Activated CD8-positive, alpha-beta memory T cell treated with anti-CD3 and anti-CD28 coated beads, Interleukin-2, amount 50 U/mL, for 1 hour (primary cell): Measurements from ENCODE around the gene ADAM17.
"Not testable (repeated sequence)": the region's sequence is repeated elsewhere in the genome, so short reads cannot be mapped to it uniquely, and the experiment has no call there.

Source experiments
- DNase-seq: peaks from one replicate; pipeline ENCODE4 v3.0.0-alpha.2; 2020; ENCODE audit errors: extremely low read depth

The ADAM17 gene

GRCh38 chr2:9565436-9566153 lies 10.0 kb upstream of the ADAM17 start:
- DNase-seq, result no peak

- no peak for DNase-seq
Observed at GRCh38 chr2:9560628-9561027, 5.0 kb upstream of the ADAM17 start.

GRCh38 chr2:9558948-9559381 lies 3.3 kb upstream of the ADAM17 start:
- no peak for DNase-seq

- DNase-seq, result no peak
Observed at GRCh38 chr2:9556121-9556743, 602 bp upstream of the ADAM17 start.

- DNase-seq, result no peak
Observed at GRCh38 chr2:9554921-9555296, 721 bp downstream of the ADAM17 start.

GRCh38 chr2:9552219-9553178 lies 3.1 kb downstream of the ADAM17 start:
- DNase-seq, result no peak

GRCh38 chr2:9550859-9551391 lies 4.7 kb downstream of the ADAM17 start:
- not testable (repeated sequence) for DNase-seq

GRCh38 chr2:9549420-9549819 lies 6.2 kb downstream of the ADAM17 start:
- DNase-seq, result no peak

- no peak for DNase-seq
Observed at GRCh38 chr2:9548506-9548905, 7.1 kb downstream of the ADAM17 start.

GRCh38 chr2:9547262-9547991 lies 8.2 kb downstream of the ADAM17 start:
- DNase-seq, result no peak

GRCh38 chr2:9545502-9545901 lies 10.1 kb downstream of the ADAM17 start:
- no peak for DNase-seq

- DNase-seq, result no peak
Observed at GRCh38 chr2:9543557-9543956, 12.1 kb downstream of the ADAM17 start.

- no peak for DNase-seq
Observed at GRCh38 chr2:9539531-9539930, 16.1 kb downstream of the ADAM17 start.

GRCh38 chr2:9538000-9538507 lies 17.6 kb downstream of the ADAM17 start:
- no peak for DNase-seq

GRCh38 chr2:9536504-9536903 lies 19.1 kb downstream of the ADAM17 start:
- no peak for DNase-seq

- no peak for DNase-seq
Observed at GRCh38 chr2:9535177-9535576, 20.5 kb downstream of the ADAM17 start.

- no peak for DNase-seq
Observed at GRCh38 chr2:9533663-9534062, 22.0 kb downstream of the ADAM17 start.

GRCh38 chr2:9532421-9532820 lies 23.2 kb downstream of the ADAM17 start:
- no peak for DNase-seq

- DNase-seq, result no peak
Observed at GRCh38 chr2:9527995-9528787, 27.4 kb downstream of the ADAM17 start.

- DNase-seq, result no peak
Observed at GRCh38 chr2:9525266-9525665, 30.4 kb downstream of the ADAM17 start.
